ENCODE measurements around the gene CENPB.

Gene CENPB

DNA sequence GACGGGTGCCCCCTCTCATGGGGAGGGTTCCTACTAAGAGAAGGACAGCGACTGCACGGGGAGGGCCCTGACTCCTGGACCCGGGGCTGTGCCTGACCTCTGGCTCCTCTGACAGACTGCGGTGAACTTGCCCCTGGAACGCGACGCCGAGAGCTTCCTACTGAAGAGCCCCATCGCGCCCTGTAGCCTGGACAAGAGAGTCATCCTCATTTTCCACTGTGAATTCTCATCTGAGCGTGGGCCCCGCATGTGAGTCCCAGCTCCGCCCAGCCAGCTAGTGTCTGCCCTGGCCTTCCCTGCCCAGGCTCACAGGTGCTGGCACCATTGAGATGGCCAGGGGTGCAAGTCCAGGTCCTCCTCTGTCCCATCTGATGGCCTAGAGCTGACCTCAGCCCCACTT, 16.7 kb upstream of the CENPB start:
- Mint-ChIP-seq H3K27me3 (ENCODE audit: low read depth, poor library complexity) (peaks cover 3% of the 10 kb centered on the region), H3K4me1 (peaks cover 53% of the 10 kb centered on the region)

DNA sequence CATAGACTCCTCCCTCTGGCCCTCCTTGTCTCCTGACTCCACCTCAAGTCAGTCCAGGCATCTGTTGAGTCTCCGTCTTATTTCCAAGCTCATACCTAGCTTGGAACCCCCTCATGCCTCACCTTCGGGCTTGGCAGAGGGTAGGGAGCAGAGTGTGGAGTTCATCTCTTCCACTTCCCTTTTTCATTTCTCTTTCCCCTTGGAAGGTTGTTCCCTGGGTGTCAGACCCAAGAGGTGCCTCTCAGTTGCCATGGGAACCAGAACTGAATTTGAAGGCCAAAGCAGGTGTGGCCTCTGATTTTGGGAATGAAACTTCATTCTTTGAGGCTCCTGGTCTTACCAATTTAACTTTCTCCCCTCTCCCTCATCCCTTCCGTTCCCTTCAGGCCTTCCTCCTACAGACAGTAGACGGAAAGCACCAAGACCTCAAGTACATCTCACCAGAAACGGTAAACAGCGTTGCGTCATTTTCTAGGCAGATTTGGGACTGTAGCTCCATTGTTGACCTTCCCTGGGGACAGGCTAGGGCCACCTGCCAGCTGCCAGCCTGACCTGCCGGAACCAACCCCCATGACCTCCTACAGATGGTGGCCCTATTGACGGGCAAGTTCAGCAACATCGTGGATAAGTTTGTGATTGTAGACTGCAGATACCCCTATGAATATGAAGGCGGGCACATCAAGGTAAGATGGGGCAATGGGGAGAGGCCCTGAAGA, 16.1 kb upstream of the CENPB start:
- H3K9me3 Mint-ChIP-seq = no peaks in the 10 kb centered on the region
- no peak overlapping the region for H3K4me3 Mint-ChIP-seq
- H3K4me1 Mint-ChIP-seq = peaks cover 53% of the 10 kb centered on the region

More for the DNA sequence above, 16.7 kb upstream of the CENPB start:
- Mint-ChIP-seq H3K27ac (peak overlapping the region; percentile 32), H3K4me3 (no peak overlapping the region), H3K9me3 (no peaks in the 10 kb centered on the region), H3K36me3 (ENCODE audit: low read depth) (peaks cover 27% of the 10 kb centered on the region)
- TF ChIP-seq, protein P1, sequence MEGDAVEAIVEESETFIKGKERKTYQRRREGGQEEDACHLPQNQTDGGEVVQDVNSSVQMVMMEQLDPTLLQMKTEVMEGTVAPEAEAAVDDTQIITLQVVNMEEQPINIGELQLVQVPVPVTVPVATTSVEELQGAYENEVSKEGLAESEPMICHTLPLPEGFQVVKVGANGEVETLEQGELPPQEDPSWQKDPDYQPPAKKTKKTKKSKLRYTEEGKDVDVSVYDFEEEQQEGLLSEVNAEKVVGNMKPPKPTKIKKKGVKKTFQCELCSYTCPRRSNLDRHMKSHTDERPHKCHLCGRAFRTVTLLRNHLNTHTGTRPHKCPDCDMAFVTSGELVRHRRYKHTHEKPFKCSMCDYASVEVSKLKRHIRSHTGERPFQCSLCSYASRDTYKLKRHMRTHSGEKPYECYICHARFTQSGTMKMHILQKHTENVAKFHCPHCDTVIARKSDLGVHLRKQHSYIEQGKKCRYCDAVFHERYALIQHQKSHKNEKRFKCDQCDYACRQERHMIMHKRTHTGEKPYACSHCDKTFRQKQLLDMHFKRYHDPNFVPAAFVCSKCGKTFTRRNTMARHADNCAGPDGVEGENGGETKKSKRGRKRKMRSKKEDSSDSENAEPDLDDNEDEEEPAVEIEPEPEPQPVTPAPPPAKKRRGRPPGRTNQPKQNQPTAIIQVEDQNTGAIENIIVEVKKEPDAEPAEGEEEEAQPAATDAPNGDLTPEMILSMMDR (IDR thresholded peaks at IDR 0.05) = no peak
- DNase-seq = no peak

DNA sequence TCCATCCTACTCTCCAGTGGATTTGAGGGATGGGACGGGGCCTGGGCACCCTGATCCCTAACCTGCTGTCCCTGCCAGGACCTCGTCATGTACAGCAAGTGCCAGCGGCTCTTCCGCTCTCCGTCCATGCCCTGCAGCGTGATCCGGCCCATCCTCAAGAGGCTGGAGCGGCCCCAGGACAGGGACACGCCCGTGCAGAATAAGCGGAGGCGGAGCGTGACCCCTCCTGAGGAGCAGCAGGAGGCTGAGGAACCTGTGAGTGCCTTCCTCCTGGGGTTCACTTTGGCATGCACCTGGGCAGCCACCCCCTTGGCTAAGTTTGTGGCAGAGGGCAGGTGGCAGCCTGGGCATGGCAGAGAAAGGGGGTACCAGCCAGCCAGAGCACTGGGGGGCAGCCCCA, 15.3 kb upstream of the CENPB start:
- peaks cover 53% of the 10 kb centered on the region for H3K4me1 Mint-ChIP-seq

More for the DNA sequence above, 16.1 kb upstream of the CENPB start:
- H3K27ac Mint-ChIP-seq = peak overlapping the region; percentile 32
- DNase-seq = no peak
- peaks cover 5% of the 10 kb centered on the region for H3K27me3 Mint-ChIP-seq (ENCODE audit: low read depth, poor library complexity)
- peaks cover 27% of the 10 kb centered on the region for H3K36me3 Mint-ChIP-seq (ENCODE audit: low read depth)
- TF ChIP-seq, protein P1 (IDR thresholded peaks at IDR 0.05) = no peak

DNA sequence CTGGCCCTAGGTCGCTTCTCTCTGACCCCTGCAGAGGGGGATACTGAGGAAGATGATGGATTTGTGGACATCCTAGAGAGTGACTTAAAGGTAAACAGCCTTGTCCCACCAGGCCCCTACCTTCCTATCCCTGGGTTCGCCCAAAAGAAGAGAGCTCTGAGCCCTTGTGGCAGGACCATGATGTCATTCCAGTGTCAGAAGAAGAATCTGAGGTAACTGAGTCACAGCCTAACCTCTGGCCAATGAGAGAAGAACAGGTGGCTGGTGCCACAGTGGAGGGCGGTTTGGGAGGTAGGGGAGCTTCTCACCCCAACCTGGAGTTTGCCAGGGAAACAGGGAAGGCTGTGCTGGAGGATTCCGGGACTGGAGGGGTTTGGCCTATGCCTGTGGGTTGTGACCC, 14.8 kb upstream of the CENPB start:
- Mint-ChIP-seq H3K4me3 (no peak overlapping the region), H3K27ac (no peak overlapping the region), H3K4me1 (peaks cover 54% of the 10 kb centered on the region), H3K27me3 (ENCODE audit: low read depth, poor library complexity) (peaks cover 7% of the 10 kb centered on the region), H3K9me3 (no peaks in the 10 kb centered on the region), H3K36me3 (ENCODE audit: low read depth) (peaks cover 27% of the 10 kb centered on the region)
- DNase-seq = no peak
- TF ChIP-seq, protein P1 (IDR thresholded peaks at IDR 0.05) = no peak

More for the DNA sequence above, 15.3 kb upstream of the CENPB start:
- Mint-ChIP-seq H3K27ac (no peak overlapping the region), H3K4me3 (no peak overlapping the region), H3K9me3 (no peaks in the 10 kb centered on the region), H3K36me3 (ENCODE audit: low read depth) (peaks cover 27% of the 10 kb centered on the region), H3K27me3 (ENCODE audit: low read depth, poor library complexity) (peaks cover 7% of the 10 kb centered on the region)
- no peak for DNase-seq
- TF ChIP-seq, protein P1 (IDR thresholded peaks at IDR 0.05) = no peak

DNA sequence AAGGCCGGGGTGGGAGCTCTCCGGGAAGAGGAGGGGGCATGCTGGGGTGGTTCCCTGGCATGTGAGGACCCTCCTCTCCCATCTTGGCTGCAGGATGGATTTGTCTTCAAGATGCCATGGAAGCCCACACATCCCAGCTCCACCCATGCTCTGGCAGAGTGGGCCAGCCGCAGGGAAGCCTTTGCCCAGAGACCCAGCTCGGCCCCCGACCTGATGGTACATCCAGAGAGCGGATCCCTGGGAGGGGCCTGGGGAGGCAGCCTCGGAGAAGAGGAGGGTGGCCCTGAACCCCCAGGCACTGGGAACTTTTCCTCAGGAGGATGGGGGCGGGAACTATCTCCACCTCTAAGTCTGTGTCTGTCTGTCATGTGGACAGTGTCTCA, 14.3 kb upstream of the CENPB start:
- no peak overlapping the region for H3K4me3 Mint-ChIP-seq
- peaks cover 27% of the 10 kb centered on the region for H3K36me3 Mint-ChIP-seq (ENCODE audit: low read depth)
- peaks cover 54% of the 10 kb centered on the region for H3K4me1 Mint-ChIP-seq
- DNase-seq = no peak
- TF ChIP-seq, protein P1 (IDR thresholded peaks at IDR 0.05) = no peak
- no peaks in the 10 kb centered on the region for H3K9me3 Mint-ChIP-seq
- H3K27me3 Mint-ChIP-seq (ENCODE audit: low read depth, poor library complexity) = peaks cover 7% of the 10 kb centered on the region
- H3K27ac Mint-ChIP-seq = no peak overlapping the region
